Inferior parietal cortex (tissue), 1 donor: ENCODE data around the gene SLC36A3.

Experiments used
- DNase-seq: peaks from one replicate; pipeline ENCODE4 v3.0.0-alpha.2; 2016; ENCODE audit errors: extremely low spot score

Gene SLC36A3

DNA sequence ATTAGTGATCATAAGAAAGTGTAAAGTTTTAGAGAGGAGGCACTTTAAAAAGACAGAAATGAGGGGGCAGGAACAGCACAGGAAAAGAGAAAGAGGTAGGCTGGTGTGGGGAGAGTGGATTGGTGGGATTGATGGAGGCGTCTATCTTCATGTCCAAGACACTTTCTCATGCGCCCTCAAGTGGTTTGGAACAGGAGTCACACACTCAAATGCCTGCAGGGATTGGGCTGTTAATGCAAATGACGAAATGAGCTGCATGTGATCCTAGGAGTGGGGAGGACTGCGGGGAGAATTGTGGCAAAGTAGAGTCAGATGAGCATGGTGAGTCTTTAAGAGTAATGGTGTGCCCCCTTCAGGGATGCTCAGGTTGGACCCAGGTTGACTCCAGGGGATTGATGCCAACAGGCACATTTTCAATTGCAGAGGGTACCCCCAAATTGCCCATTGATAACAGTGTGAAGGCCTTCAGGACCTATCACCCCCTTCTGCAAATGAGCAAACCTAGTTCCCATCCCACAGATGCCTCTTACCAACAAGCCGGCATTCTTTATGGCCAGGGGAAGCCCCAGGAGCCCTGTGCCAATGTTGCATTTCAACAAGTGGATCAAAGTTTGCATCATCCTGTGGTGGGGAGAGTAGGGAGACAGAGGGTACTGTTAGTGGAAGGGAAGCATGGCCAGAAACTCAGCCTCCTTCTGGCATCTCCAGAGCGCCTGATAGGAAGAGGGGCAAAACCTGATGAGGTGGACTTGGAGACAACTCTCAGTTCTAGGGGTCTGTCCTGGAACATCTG is 5.3 kb downstream of the SLC36A3 start:
- DNase-seq = no peak

DNA sequence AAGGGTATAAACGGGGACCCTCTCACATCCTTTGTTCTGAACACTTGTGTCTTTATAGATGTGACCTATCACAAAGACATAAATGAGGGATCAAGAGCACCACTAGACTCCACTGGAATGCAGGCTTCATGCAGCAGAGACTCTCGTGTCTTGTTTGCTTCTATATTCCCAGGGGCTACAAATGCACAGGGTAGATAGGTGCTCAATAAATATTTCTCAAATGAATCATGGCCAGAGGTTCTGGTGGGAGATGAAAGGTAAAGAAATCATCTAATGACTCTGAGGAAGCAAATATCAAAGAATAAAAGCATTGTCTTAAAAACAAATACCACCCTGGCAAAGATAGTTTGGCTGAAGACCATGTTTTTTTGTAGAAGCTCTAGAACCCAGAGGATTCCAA is 6.6 kb downstream of the SLC36A3 start:
- no peak for DNase-seq

DNA sequence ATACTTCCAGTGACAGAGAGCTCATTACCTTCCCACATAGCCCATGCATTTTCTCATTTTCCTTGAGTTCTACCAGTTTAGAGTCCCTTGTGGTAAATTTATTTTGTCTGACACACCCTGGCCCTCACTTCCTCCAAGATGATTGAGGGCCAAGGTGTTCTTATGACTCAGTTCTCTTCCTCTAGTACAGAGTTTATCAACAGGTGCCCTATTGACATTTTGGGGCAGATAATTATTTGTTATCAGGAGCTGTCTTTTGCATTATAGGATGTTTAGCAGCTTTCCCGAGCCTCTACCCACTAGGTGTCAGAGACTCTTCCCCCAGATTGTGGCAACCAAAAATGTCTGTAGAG is 7.1 kb downstream of the SLC36A3 start:
- DNase-seq = no peak

DNA sequence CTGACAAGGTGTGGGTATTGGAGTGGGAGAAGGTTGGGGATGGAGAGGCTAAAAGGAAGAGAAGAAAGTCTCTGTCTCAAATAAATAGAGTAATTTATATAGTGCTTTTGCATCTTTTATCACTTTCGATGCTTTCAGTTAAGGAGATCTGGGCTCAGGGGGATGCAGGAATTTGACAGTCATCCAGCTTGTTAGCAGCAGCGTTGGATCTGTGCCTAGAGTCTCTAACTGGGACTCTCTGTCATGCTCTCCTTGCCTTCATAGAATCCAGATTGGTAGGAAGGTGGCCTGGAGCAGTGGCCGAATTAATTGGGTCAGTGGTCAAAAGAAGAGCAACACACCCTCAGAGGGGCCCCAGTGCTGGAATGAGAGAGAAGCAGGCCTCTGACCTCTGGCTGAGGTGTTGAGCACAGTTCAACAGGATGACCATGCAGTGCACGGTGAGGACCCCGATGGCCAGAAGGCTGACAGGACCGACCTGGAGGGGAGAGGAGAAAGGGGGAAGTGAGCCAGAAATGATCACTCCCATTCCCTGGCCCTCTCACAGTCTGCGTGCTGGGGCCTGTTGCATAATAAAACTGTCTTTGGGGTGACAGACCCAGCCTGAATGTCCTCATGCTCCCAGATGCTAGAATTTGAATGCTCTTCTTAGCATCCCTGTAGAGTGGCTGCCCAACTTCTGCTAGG is 7.6 kb downstream of the SLC36A3 start:
- no peak for DNase-seq

DNA sequence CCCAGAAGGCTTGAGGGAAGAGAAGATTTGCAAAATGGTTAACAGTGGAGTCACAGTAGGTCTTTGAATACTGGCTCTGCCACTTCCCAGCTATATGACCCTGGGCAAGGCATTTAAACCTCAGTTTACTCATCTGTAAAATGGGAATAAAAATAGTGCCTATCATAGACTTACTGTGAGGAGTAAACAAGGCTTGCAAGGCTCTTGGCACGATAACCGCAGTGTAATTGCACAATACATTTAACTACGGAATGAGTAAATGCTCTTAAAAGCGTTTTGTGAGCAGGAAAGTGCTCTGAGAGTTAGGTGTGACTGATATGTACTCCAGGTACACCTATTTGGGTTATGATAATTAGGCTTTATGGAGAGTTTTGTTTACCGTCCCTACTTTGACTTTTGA is 8.4 kb downstream of the SLC36A3 start:
- DNase-seq = no peak

DNA sequence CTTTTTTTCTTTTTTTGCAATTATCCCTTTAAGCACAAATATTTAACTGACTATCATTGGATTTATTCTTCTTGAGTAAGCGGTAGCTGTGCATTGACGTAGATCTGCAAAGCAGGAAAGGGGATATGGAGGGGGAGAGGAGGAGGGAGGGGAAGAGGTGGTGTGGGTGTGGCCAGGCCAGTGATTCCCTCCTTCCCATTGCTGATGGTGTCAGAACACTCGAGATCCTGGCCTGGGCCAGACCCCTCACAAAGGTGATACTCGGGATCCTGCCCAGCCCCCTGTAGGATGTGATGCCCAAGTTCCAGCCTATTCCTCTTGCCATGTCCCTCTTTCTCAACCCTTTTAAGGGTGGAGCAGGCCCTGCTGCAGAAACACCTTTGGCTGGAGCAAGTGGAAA is 9.9 kb downstream of the SLC36A3 start:
- DNase-seq = no peak

DNA sequence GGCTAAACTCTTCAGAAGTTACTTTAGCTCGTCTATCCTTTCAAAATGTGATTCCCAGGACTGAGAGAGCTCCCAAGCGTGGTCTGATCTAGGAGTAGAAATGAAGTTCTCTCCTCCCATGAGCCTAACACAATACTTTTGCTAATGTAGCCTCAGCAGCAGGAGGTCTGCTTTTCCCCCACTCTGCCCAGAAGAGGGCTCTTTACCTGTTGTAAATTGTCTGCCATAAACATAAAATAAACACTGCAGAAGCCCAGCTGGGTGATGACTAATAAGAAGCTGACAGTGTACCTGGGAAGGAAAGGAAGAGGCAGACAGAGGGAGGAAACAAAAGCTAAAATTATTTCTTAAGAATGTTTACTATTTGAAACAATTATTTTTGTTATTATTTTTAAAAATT is 15.4 kb downstream of the SLC36A3 start:
- DNase-seq = no peak

DNA sequence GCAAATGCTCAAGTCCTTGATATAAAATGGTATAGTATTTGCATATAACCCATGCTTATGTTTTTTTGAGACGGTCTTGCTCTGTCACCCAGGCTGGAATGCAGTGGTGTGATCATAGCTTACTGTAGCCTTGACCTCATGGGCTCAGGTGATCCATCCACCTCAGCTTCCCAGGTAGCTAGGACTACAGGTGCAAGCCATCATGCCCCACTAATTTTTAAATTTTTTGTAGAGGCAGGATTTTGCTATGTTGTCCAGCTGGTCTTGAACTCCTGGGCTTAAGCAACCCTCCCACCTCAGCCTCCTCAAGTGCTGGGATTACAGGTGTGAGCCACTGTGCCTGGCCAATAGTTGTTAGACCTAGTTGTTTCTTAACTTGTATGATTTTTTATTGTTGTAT is 17.3 kb downstream of the SLC36A3 start:
- DNase-seq = no peak

DNA sequence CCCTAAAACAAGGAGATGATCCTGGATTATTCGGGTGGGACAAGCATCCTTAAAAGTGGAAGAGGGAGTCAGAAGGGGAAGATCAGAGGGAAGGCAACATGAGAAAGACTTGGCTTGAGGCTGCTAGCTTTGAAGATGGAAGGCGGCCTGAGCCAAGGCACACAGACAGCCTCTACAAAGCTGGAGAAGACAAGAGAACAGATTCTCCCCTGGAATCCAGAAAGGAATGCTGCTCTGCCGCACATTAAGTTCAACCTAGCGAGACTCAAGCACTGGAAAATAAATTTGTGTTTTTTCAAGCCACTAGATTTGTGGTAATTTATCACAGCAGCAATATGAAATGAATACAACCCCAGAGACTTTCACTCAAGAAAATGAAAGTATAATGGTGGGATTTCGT is 17.9 kb downstream of the SLC36A3 start:
- DNase-seq = no peak

DNA sequence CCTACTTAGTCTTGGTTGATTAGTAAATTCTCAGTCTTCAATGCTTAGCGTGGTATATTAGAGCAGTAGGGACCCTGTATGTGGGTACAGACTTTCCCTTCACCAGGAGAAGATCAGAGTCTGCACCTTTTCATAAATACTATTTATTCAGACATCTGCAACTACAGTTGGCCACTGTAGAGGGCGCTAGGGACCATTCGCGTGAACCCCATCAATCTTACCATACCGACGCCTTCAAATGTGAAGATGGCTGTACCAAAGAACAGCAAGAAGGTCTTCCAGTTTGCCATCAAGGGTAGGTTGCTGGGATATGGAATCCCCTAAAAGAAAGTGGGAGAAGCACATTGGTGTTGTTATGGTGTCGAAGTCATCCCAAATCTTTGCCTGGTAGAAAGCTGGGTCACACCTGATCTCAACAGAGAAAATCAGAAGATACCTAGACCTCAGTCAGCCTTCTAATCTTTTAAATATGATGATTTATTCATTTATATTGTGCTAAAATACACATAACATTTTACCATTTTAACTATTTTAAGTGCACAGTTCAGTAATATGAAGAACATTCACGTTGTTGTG is 19.1 kb downstream of the SLC36A3 start:
- DNase-seq = no peak

DNA sequence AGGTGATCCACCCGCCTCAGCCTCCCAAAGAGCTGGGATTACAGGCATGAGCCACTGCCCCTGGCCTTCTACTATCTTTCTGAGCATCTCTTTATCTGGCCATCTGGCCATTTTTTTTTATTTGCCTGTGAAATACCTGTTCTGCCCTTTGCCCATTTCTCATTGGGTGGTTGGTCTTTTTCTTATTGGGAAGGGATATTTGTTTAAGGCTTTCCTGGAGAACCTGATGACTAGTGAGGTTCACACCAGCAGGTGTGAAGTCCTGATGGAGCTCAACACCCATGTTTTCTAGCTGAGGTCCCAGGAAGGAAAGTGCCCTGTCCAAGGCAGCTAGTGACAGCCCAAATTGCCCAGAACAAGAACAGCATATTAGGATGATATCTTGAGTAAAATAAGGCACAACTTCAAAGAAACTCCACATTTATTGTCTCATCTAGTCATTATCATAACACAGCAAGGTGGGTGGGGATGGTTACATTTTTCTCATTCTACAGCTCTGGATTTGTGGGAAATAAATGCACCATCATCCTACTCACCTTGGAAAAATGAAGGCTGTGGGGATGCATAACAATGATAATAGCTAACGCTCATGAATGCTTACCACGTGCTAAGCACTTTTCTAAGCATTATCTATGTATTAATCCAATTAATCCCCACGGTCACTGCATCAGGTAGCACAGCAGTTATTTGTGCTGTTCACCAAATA is 20.3 kb downstream of the SLC36A3 start:
- no peak for DNase-seq

DNA sequence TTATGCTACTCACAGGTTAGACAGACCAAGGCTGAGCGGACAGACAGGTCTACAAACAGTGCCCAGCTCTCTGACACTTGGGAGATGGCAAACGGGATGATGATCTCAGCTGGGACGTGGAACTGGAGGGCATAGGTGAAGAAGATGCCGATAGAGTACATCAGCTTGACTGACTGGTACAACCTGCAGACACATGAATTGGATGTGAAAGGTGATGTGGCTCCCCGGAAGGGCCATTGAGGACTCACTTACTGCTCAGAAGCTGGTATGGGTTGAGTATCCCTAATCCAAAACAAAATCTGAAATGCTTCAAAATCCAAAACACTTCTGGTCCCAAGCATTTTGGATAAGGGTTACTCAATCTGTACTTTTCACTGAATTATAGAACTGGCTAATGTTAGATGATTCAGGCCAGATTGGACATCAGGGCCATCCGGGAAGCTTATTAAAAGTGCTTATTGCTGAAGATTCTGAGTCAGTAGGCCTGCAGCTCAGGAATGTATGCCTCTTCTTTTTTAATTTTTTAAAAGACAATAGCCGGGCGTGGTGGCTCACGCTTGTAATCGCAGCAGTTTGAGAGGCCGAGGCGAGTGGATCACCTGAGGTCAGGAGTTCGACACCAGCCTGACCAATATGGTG is 22.4 kb downstream of the SLC36A3 start:
- no peak for DNase-seq

DNA sequence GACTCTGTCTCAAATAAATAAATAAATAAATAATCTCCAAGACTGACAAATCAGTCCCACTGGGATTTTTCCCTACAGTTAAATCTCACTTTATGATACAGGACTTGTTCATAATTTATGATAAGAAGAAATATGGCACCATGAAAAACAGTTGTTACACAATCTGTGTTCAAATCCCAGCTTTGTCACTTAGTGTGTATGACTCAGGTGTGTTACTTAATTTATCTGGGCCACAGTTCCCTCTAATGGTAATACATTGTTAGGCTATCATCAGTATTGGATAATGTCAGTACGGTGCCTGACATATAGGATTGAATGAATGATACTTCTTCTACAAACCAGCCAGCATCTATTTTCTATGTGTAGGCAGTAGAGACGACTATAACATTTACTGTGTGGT is 23.1 kb downstream of the SLC36A3 start:
- no peak for DNase-seq

DNA sequence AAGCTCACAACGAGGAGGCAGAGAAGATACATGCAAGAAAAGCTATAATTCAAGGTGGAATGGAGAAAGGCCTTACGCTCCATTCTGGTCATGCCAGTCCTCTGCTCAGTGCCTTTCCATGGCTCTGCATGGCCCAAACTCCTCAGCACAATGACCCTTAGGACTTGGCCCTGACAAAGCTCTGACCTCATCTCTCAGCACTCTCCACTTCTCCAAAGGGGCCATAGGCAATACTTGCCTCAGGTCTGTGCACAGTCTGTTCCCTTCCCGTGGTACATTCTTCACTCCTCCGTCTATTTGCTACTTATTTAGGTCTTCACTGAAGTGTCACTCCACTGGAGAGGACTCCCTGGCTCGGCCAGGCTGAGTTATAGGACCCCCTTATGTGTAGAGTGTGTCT is 24.7 kb downstream of the SLC36A3 start:
- DNase-seq = no peak

DNA sequence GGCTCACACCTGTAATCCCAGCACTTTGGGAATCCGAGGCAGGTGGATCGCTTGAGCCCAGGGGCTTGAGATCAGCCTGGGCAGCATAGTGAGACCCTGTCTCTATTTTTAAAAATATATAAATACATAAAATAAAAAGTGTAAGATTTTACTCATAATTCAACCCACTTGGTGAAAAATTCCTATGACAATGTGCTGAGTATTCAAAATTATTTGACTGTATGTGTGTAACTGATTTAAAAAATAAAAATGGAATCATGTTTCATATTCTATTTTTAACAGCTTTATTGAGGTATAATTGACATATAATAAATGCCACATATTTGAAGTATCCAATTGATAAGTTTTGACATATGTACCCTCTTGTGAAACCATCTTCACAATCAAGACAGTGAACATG is 27.8 kb downstream of the SLC36A3 start:
- no peak for DNase-seq

DNA sequence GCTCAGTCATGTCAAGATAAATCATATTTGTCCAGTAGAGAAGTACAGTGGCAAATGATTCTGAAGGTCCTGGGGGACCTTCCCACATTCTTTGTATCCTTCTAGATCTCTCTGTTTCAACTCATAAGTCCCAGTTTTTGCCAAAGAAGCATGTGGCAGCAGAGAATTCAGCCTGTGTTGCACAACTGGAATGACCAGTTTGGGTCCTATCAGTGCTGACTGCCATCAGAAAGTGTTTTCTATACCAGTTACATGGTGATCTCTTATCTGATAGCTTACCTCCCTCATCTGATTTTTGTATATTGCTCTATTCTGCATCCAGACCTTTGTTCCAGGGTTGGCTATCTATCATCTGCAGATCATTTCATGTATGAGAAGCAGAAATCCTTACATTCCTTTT is 28.9 kb downstream of the SLC36A3 start:
- DNase-seq = no peak

DNA sequence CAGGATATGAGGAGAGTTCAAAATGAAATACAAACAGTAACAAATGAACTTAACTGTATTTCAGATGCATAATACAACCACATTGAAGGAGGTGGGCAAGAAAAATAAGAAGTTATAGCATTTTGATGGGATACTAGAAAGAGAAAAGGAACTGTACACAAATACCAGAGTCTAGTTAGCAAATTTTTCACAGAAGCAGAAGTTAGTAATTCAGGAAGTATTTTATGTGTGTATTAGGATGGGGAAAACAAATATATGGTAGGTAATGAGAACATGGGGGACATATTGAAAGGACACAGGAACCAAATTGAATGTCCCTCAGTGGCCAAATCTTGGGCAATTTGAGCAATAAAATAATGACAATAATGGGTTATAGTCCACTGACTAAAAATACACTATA is 32.2 kb downstream of the SLC36A3 start:
- no peak for DNase-seq

DNA sequence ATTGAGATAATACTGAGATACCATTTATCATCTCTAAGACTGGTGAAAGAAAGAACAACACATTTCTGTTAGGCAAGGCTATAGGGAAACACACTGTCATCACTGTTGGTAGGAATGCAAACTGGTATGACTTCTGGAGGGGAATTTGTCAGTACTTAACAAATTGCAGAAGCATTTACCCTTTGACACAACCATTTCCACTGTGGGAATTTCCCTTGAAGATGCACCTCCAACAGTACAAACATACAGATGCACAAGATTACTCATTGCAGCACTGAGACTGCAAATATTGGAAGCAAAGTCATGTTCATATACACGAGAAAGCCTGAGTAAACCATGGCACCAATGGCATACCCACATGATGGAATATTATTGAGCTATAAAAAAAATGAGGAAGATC is 33.0 kb downstream of the SLC36A3 start:
- no peak for DNase-seq

DNA sequence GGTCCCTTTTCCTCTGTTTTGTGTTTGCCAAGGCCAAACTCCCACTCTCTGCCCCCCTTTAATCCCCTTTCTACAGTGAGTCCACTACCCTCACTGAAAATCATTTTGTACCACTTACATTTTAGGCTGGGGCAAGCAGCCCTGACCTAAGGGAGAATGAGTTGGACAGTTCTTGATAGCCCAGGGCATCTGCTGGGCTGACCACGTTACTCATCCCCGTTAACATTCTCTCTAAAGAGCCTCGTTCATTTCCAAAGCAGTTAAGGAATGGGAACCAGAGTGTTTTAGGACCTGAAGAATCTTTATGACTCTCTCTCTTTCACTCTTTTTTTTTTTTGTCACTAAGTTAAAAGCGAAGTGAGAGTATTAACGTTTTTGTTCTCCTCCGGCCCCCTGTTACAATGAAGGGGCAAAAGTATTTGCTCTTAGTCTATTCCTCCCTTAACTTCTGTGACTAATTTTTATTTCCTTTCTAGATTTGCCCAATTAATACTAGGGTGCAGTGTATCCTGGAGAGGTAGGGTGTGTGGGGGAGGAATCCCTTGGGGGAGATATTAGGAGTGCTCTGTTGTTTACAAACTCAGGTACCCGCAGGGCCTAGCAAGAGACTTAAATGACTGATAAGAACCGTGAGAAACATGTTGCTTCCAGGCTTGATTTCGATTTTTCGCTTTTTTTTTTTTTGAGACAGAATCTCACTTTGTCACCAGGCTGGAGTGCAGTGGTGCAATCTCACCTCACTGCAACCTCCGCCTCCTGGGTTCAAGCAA is 35.9 kb downstream of the SLC36A3 start:
- no peak for DNase-seq

DNA sequence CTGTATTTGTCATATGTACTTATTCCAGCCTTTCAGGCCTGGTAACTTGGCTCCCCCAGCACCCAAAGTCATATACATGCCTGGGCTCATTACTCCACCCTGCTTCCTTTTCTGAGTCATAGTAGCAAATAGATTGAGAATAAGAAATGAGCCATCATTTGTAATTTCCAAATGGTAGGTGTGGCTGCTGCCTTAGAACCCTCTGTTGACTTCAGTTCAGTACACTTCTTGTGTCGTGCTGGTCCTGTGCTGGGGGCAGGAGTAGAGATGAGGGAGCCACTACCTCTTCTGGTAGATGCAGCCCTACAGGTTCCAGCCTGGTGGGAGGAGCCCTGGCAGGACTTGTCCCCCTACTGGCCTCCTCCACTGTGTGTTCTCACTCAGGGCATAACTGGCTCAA is 39.5 kb downstream of the SLC36A3 start:
- no peak for DNase-seq

DNA sequence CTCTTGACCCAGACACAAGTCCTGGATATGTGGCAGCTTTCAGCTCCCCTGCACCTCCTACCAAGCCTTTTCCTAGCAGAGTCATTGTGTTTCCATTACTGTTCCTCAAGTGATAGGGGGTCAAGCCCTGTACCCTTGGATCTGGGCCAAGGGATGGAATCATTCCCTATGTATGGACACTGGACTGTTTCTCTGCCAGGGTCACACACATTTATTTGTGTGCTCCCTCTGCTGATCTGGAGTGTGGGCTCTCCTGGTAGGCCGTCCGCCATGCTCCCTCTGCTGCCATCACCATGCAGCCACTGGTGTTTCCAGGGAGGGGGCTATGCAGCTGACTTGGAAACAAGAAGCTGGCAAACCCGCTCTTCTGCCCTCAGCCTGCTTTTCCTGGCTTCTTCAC is 41.0 kb downstream of the SLC36A3 start:
- no peak for DNase-seq
